ENCODE measurements around the gene APLP2. TPM values are rescaled to one million over a fixed set of nuclear protein-coding genes. Genes with fewer than 3 reads are reported as not detected.

APLP2 gene
- total and polyA plus RNA-seq, 9 of the 15 experiments (the other 6 are each of a cell fraction or from before 2014, with no cell fraction given): 17.4 to 164 (median 118) TPM

DNA sequence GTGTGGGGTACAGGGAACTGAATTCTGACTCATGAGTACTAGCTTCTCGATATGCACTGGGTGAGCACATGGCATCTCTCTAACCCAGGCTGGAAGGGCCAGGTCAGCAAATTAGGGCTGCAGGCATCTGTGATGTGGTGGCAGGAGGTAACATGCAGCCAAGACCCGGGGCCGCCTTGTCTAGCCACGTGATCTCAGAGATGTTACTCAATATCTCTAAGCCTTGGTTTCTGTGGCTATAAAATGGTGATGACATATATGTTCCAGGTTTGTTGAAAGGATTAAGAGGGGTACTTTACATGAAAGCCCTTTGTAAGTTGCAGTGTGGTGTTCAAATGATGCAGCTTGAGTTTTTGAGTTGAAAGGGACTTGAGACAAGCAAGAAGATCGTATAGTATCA lies 93.0 kb downstream of the APLP2 start (continued):
- no peak for TF ChIP-seq CEBPG (CRISPR knock-in tag; IDR thresholded peaks at IDR 0.05)
- peak in 1 of 2 experiments; percentile 65; a peak in 2 of 4 replicates for TF ChIP-seq CEBPG (tag; conservative IDR thresholded peaks at IDR 0.05 in 1 of 2, IDR thresholded peaks at IDR 0.05 in 1 of 2)
- TF ChIP-seq TAF7 (tag; IDR thresholded peaks at IDR 0.05): no peak
- peak; percentile 48; the same call in 1 of the 2 replicates for TF ChIP-seq ZNF316 (IDR thresholded peaks at IDR 0.05)
- TF ChIP-seq CEBPB (tag; IDR thresholded peaks at IDR 0.05): peak; percentile 67; the same call in 1 of the 2 replicates
- no peak for TF ChIP-seq GABPB1 (CRISPR knock-in tag; IDR thresholded peaks at IDR 0.05)

DNA sequence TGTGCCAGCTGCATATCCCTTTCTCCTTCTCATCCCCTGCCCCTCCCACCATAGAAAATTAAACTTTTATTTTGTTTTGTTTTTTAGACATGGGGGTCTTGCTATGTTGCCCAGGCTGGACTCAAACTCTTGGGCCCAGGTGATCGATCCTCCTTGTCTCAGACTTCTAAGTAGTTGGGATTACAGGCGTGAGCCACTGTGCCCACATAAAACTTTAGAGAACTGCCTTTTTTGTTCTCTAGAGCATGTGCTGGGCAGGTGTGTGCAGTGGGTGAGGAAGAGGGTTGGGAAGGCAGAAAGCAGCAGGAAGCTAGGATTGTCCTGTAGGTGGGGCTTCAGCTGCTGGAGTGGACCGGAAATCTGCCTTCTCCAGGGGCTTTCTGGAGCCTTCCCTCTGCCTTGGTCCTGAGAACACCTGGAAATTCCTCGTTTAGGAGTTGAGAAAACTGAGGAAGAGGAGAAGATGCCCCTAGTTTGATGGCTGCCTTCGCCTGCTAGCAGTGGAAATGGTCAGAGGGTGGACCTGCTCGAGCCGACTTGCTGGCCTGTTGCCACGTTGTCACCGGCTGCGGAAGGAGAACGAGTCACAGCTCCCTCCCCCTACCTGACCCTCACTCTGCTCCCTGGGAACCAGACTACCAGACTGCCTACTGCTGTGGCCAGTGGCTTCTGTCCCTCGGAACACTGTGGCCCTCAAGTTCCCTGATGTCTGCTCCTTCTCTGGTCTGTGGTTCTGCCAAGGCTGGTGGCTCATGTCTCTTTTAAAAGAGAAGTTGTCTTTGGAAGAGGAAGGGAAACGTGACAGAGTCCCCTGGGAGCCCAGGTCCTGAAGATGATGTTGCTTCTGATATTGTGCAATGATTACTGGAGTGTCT lies 93.9 kb downstream of the APLP2 start:
- peaks cover 47 to 67% of the 10 kb centered on the region in 2 experiments for H3K27me3 ChIP-seq (ENCODE audit: control insufficient read depth in 2 of 2, insufficient read depth in 2 of 2, low read length in 2 of 2)
- TF ChIP-seq NR2C1 (IDR thresholded peaks at IDR 0.05): no peak
- no peak for TF ChIP-seq NR2C1 (tag; IDR thresholded peaks at IDR 0.05)
- TF ChIP-seq SP2 (IDR thresholded peaks at IDR 0.05; ENCODE audit: extremely low read depth, low read depth, low read length, poor library complexity, severe bottlenecking): no peak
- TF ChIP-seq GABPB2 (CRISPR knock-in tag; conservative IDR thresholded peaks at IDR 0.05): no peak
- TF ChIP-seq RBM15 (IDR thresholded peaks at IDR 0.05; ENCODE audit: insufficient read depth, low read length): no peak
- no peak for TF ChIP-seq GTF2A2 (tag; IDR thresholded peaks at IDR 0.05)
- no peak for TF ChIP-seq ZNF124 (CRISPR knock-in tag; IDR thresholded peaks at IDR 0.05)
- TF ChIP-seq, protein P1, sequence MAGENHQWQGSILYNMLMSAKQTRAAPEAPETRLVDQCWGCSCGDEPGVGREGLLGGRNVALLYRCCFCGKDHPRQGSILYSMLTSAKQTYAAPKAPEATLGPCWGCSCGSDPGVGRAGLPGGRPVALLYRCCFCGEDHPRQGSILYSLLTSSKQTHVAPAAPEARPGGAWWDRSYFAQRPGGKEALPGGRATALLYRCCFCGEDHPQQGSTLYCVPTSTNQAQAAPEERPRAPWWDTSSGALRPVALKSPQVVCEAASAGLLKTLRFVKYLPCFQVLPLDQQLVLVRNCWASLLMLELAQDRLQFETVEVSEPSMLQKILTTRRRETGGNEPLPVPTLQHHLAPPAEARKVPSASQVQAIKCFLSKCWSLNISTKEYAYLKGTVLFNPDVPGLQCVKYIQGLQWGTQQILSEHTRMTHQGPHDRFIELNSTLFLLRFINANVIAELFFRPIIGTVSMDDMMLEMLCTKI (IDR thresholded peaks at IDR 0.05; ENCODE audit: partially characterized antibody): no peak
- no peak for TF ChIP-seq ZKSCAN8 (CRISPR knock-in tag; IDR thresholded peaks at IDR 0.05)
- TF ChIP-seq, protein P2, sequence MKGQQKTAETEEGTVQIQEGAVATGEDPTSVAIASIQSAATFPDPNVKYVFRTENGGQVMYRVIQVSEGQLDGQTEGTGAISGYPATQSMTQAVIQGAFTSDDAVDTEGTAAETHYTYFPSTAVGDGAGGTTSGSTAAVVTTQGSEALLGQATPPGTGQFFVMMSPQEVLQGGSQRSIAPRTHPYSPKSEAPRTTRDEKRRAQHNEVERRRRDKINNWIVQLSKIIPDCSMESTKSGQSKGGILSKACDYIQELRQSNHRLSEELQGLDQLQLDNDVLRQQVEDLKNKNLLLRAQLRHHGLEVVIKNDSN (CRISPR knock-in tag; IDR thresholded peaks at IDR 0.05): no peak
- TF ChIP-seq ZNF3 (CRISPR knock-in tag; IDR thresholded peaks at IDR 0.05): no peak
- TF ChIP-seq HDGF (IDR thresholded peaks at IDR 0.05): no peak
- TF ChIP-seq, protein P3, sequence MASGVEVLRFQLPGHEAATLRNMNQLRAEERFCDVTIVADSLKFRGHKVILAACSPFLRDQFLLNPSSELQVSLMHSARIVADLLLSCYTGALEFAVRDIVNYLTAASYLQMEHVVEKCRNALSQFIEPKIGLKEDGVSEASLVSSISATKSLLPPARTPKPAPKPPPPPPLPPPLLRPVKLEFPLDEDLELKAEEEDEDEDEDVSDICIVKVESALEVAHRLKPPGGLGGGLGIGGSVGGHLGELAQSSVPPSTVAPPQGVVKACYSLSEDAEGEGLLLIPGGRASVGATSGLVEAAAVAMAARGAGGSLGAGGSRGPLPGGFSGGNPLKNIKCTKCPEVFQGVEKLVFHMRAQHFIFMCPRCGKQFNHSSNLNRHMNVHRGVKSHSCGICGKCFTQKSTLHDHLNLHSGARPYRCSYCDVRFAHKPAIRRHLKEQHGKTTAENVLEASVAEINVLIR (CRISPR knock-in tag; IDR thresholded peaks at IDR 0.05): no peak

More for the DNA sequence above, 93.9 kb downstream of the APLP2 start:
- Histone ChIP-seq H3K36me3 (ENCODE audit: control insufficient read depth, insufficient read depth, low read length) (no peaks in the 10 kb centered on the region), H3K9ac (ENCODE audit: insufficient read depth in 1 of 2, low read depth in 2 of 2, low read length in 2 of 2) (peak overlapping the region; percentile 37 to 64; a peak in 3 of 4 replicates), H3K79me2 (ENCODE audit: control insufficient read depth, insufficient read depth, low read length) (no peaks in the 10 kb centered on the region), H3K4me2 (ENCODE audit: insufficient read depth, low read length) (peak overlapping the region; percentile 85), H3K9me3 (replicated peaks; ENCODE audit: control insufficient read depth, insufficient read depth, low read depth, low read length) (no peaks in the 10 kb centered on the region), H4K20me1 (replicated peaks; ENCODE audit: control insufficient read depth, insufficient read depth, low read length) (peaks cover 3% of the 10 kb centered on the region; the same call in 1 of the 2 replicates), H3K4me3 (peak overlapping the region; percentile 36), H3K27ac (ENCODE audit: extremely low read depth, low read depth, low read length) (no peak overlapping the region), H3K9me1 (ENCODE audit: control insufficient read depth, insufficient read depth, low read length) (no peaks in the 10 kb centered on the region), H3K4me1 (replicated peaks in 1 of 2; ENCODE audit: control insufficient read depth in 2 of 2, insufficient read depth in 2 of 2, low read length in 2 of 2) (peaks cover 9 to 12% of the 10 kb centered on the region in 2 experiments; a peak in 2 of 5 replicates), H2AFZ (ENCODE audit: low read depth, low read length) (peak overlapping the region; percentile 88)
- no TSS peak for BruUV-seq (replicated peaks)
- ATAC-seq (peak; percentile 80), FAIRE-seq (peak; percentile 71), DNase-seq (ENCODE audit: extremely low read depth in 1 of 4, low spot score in 3 of 4) (peak; percentile 49 to 61 (median 55))
- in situ Hi-C loops (cut with MboI) (no loop called here), intact Hi-C loops (cut with micrococcal nuclease) (no loop called here)
- ChIA-PET CTCF (ENCODE audit: low intra/inter-chr PET ratio) (interaction anchor here (0.6 kb wide), 2 partner anchors 186 to 629 kb away, joined by 3 to 4 read pairs; no protein-coding TSS in a partner anchor), POLR2A (interaction anchor here (1.3 kb wide), 1 partner anchor 62 kb away, joined by 5 read pairs; no protein-coding TSS in a partner anchor)
- 5% methylated on average over 12 of the region's 13 CpGs for WGBS (ENCODE audit: insufficient coverage, low coverage, missing lambda C conversion rate)
